ENCODE data around the gene GLP1R. TPM values are rescaled to one million over a fixed set of nuclear protein-coding genes. Genes with fewer than 3 reads are reported as not detected.
"Not testable (repeated sequence)": the region's sequence is repeated elsewhere in the genome, so short reads cannot be mapped to it uniquely, and the experiment has no call there.

GLP1R gene
- total RNA-seq, 1 donor from 2014 or later: not detected

- no peak for TF ChIP-seq CTCF (IDR thresholded peaks at IDR 0.05)
- no peak for DNase-seq (ENCODE audit: low spot score in 2 of 2)
- Histone ChIP-seq H3K27ac (no peak overlapping the region), H3K4me1 (no peaks in the 10 kb centered on the region), H3K9me3 (no peaks in the 10 kb centered on the region), H3K4me3 (no peak overlapping the region), H3K36me3 (no peaks in the 10 kb centered on the region), H3K27me3 (no peaks in the 10 kb centered on the region)
- intact Hi-C loops (cut with DNase I): no loop called here
These were observed 82.1 kb downstream of the GLP1R start for GRCh38 chr6:39130691-39131090.

GRCh38 chr6:39134761-39135160, 86.2 kb downstream of the GLP1R start:
- H3K27ac ChIP-seq; H3K4me1 ChIP-seq; H3K4me3 ChIP-seq; DNase-seq (ENCODE audit: low spot score in 2 of 2); H3K9me3 ChIP-seq; intact Hi-C loops (cut with DNase I); H3K36me3 ChIP-seq; H3K27me3 ChIP-seq: not testable (repeated sequence)

DNA sequence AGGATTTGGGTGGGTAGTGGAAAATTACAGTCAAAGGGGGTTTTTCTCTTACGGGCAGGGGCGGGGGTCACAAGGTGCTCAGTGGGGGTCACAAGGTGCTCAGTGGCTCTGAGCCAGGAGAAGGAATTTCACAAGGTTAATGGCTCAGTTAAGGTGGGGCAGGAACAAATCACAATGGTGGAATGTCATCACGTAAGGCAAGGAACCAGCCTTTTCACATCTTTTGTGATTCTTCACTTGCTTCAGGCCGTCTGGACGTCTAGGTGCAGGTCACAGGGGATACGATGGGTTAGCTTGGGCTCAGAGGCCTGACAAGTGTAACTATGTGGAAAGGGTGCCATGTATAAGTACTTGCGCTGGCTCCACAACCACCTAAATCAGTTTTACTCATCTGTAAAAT, 87.6 kb downstream of the GLP1R start:
- H3K9me3 ChIP-seq; intact Hi-C loops (cut with DNase I); H3K4me1 ChIP-seq; DNase-seq (ENCODE audit: low spot score in 2 of 2); H3K27me3 ChIP-seq; H3K36me3 ChIP-seq; H3K4me3 ChIP-seq; H3K27ac ChIP-seq: not testable (repeated sequence)

GRCh38 chr6:39137245-39137644, 88.7 kb downstream of the GLP1R start:
- peaks cover 0 to 4% of the 10 kb centered on the region in 2 donors for H3K9me3 ChIP-seq
- no peak for DNase-seq (ENCODE audit: low spot score in 2 of 2)
- no peaks in the 10 kb centered on the region for H3K36me3 ChIP-seq
- H3K4me1 ChIP-seq: no peaks in the 10 kb centered on the region
- H3K27me3 ChIP-seq: no peaks in the 10 kb centered on the region
- H3K4me3 ChIP-seq: no peak overlapping the region
- no peak for TF ChIP-seq CTCF (IDR thresholded peaks at IDR 0.05)
- intact Hi-C loops (cut with DNase I): no loop called here
- no peak overlapping the region for H3K27ac ChIP-seq

Other genes with a start within 250 kb of the GLP1R start
- 2.1 TPM for gene SAYSD1, start 66.4 kb downstream of the GLP1R start, total RNA-seq
- gene KCNK5, start 180.7 kb downstream of the GLP1R start, total RNA-seq: 2.6 TPM